Sigmoid colon (tissue), 7 donors: ENCODE measurements around the gene ABLIM3. TPM values are rescaled to one million over a fixed set of nuclear protein-coding genes. Genes with fewer than 3 reads are reported as not detected.
A peak's percentile ranks its signal among the peaks of the same experiment; 100 is the strongest.

ENCODE experiments used
- DNase-seq: peaks from one replicate; pipeline ENCODE4 v3.0.0-alpha.2; 2019
- H3K27ac ChIP-seq, 4 donors: fragments of 200-600 bp; sonication (generic); one replicate each; pipeline ENCODE4 v1.5.1; 2016 to 2019; ENCODE audit warnings: mild to moderate bottlenecking in 1 of 4
- H3K27me3 ChIP-seq, 3 donors: fragments of 200-600 bp; sonication (generic); one replicate each; pipeline ENCODE4 v1.5.1; 2019; ENCODE audit warnings: mild to moderate bottlenecking in 1 of 3
- H3K36me3 ChIP-seq, 4 donors: fragments of 200-600 bp; sonication (generic); one replicate each; pipeline ENCODE4 v1.5.1; 2016 to 2019
- H3K4me1 ChIP-seq, 4 donors: fragments of 200-600 bp; sonication (generic); one replicate each; pipeline ENCODE4 v1.5.1; 2017 to 2019
- H3K4me3 ChIP-seq, 4 donors: fragments of 200-600 bp; sonication (generic); one replicate each; pipeline ENCODE4 v1.5.1; 2017 to 2019; ENCODE audit warnings: mild to moderate bottlenecking in 2 of 4, moderate library complexity in 1 of 4
- H3K9me3 ChIP-seq, 4 donors: fragments of 200-600 bp in 3 of 4; sonication (generic) in 3 of 4; one replicate each; pipeline versions ENCODE4 v1.5.1 to v1.6.1; 2013 to 2019
- EP300 ChIP-seq, 4 donors: sonication (generic); formaldehyde crosslinking; IDR thresholded peaks; one replicate each; pipeline ENCODE4 v1.6.1; 2017; ENCODE audit warnings: antibody characterized with exemption in 4 of 4
- POLR2A ChIP-seq, 2 donors: fragments of 450-650 bp; IDR thresholded peaks; one replicate each; pipeline ENCODE4 v1.6.1; 2016; ENCODE audit warnings: antibody characterized with exemption in 2 of 2, mild to moderate bottlenecking in 2 of 2, moderate library complexity in 2 of 2
- POLR2AphosphoS5 ChIP-seq, 4 donors: sonication (generic); formaldehyde crosslinking; IDR thresholded peaks; one replicate each; pipeline ENCODE4 v1.6.1; 2017; ENCODE audit warnings: antibody characterized with exemption in 4 of 4
- WGBS, 2 donors: extraction: QIAGEN DNeasy Blood & Tissue Kit; methylation state at CpG; one replicate each; pipeline ENCODE4 v1.1.7; 2013; 5-methylcytosine and 5-hydroxymethylcytosine counted together
- intact Hi-C: fragments of 100-400 bp; cut with DNase I; formaldehyde crosslinking; loops from one replicate; pipeline ENCODE4 v1.15.1; 2023
- polyA plus RNA-seq, 3 donors: library from polyadenylated mRNA; stranded (reverse); fragments of 200-250 nt; gene quantifications; one replicate each; pipeline ENCODE4 v1.2.3, GENCODE V29; 2013
- total RNA-seq, 4 donors: library from RNA; depleted of rRNA; stranded (reverse); fragments of >200 nt; gene quantifications; one replicate each; pipeline ENCODE4 v1.1.0, GENCODE V29; 2016
- TF ChIP-seq, protein P1 (sequence below), 4 experiments: fragments of 450-650 bp in 3 of 4; fragments of 200-600 bp in 1 of 4; IDR thresholded peaks; one replicate each; pipeline ENCODE4 v1.5.1; 2016 to 2019; ENCODE audit warnings: antibody characterized with exemption in 4 of 4, mild to moderate bottlenecking in 3 of 4, moderate library complexity in 2 of 4
- donor health status: healthy with polysubstance abuse.
- donor health status: Bipolar disorder and iron deficiency.
- donor health status: healthy.

ABLIM3 gene
- total and polyA plus RNA-seq, 7 donors = 5.8 to 19.9 (median 11.4) TPM

- no peaks in the 10 kb centered on the region for H3K9me3 ChIP-seq
- no peaks in the 10 kb centered on the region for H3K27me3 ChIP-seq
- no peaks in the 10 kb centered on the region for H3K4me1 ChIP-seq
- no peak for DNase-seq
- TF ChIP-seq POLR2AphosphoS5 (IDR thresholded peaks at IDR 0.05) (no peak), POLR2A (IDR thresholded peaks at IDR 0.05) (no peak), EP300 (IDR thresholded peaks at IDR 0.05) (no peak)
- TF ChIP-seq, protein P1, sequence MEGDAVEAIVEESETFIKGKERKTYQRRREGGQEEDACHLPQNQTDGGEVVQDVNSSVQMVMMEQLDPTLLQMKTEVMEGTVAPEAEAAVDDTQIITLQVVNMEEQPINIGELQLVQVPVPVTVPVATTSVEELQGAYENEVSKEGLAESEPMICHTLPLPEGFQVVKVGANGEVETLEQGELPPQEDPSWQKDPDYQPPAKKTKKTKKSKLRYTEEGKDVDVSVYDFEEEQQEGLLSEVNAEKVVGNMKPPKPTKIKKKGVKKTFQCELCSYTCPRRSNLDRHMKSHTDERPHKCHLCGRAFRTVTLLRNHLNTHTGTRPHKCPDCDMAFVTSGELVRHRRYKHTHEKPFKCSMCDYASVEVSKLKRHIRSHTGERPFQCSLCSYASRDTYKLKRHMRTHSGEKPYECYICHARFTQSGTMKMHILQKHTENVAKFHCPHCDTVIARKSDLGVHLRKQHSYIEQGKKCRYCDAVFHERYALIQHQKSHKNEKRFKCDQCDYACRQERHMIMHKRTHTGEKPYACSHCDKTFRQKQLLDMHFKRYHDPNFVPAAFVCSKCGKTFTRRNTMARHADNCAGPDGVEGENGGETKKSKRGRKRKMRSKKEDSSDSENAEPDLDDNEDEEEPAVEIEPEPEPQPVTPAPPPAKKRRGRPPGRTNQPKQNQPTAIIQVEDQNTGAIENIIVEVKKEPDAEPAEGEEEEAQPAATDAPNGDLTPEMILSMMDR (IDR thresholded peaks at IDR 0.05) = no peak
- no peak overlapping the region for H3K27ac ChIP-seq
- intact Hi-C loops = no loop called here
- no peaks in the 10 kb centered on the region for H3K36me3 ChIP-seq
- no peak overlapping the region for H3K4me3 ChIP-seq
- WGBS, 2 donors = 79 to 82% methylated on average over 8 of the region's 8 CpGs
These were observed 160.6 kb downstream of the ABLIM3 start for GRCh38 chr5:149301744-149302380.

- TF ChIP-seq POLR2A (IDR thresholded peaks at IDR 0.05) (no peak), EP300 (IDR thresholded peaks at IDR 0.05) (no peak), POLR2AphosphoS5 (IDR thresholded peaks at IDR 0.05) (no peak)
- TF ChIP-seq, protein P1 (IDR thresholded peaks at IDR 0.05) = no peak
- H3K4me3 ChIP-seq = no peak overlapping the region
- H3K9me3 ChIP-seq = no peaks in the 10 kb centered on the region
- no peak for DNase-seq
- intact Hi-C loops = no loop called here
- WGBS, 2 donors = 89 to 92% methylated on average over 5 of the region's 5 CpGs
- H3K4me1 ChIP-seq = no peaks in the 10 kb centered on the region
- no peaks in the 10 kb centered on the region for H3K27me3 ChIP-seq
- no peaks in the 10 kb centered on the region for H3K36me3 ChIP-seq
- H3K27ac ChIP-seq = no peak overlapping the region
These were observed 161.3 kb downstream of the ABLIM3 start for GRCh38 chr5:149302641-149303040.

DNA sequence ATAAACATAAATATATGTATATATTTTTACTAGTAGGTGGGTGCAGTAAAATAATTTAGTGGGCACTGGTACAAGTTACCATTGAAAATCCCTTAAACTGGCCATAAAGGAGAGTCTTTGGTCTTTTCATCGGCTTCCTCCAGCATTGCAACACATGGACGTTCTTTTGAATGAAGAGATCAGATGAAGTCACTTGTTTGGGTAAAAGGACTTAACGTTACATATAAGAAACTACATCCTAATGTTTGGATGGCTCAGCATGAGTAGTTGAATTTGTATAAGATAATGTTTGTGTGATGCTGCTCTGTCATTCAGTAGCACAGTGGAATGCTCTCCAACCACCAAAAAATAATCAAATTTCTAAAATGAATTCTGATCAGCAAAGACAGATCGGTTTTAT lies 161.9 kb downstream of the ABLIM3 start:
- intact Hi-C loops = no loop called here
- TF ChIP-seq POLR2AphosphoS5 (IDR thresholded peaks at IDR 0.05) (no peak), POLR2A (IDR thresholded peaks at IDR 0.05) (no peak), EP300 (IDR thresholded peaks at IDR 0.05) (no peak)
- TF ChIP-seq, protein P1 (IDR thresholded peaks at IDR 0.05) = no peak
- H3K27me3 ChIP-seq = no peaks in the 10 kb centered on the region
- H3K4me3 ChIP-seq = no peak overlapping the region
- no peaks in the 10 kb centered on the region for H3K36me3 ChIP-seq
- DNase-seq = no peak
- H3K9me3 ChIP-seq = no peaks in the 10 kb centered on the region
- no peak overlapping the region for H3K27ac ChIP-seq
- H3K4me1 ChIP-seq = no peaks in the 10 kb centered on the region
- 80 to 89% methylated on average over 4 of the region's 4 CpGs for WGBS, 2 donors

GRCh38 chr5:149304195-149305078 lies 163.1 kb downstream of the ABLIM3 start:
- no peak for DNase-seq
- no peak overlapping the region for H3K4me3 ChIP-seq
- H3K36me3 ChIP-seq = no peaks in the 10 kb centered on the region
- WGBS, 2 donors = 81 to 84% methylated on average over 11 of the region's 11 CpGs
- no peaks in the 10 kb centered on the region for H3K4me1 ChIP-seq
- intact Hi-C loops = no loop called here
- peak overlapping the region in 1 of 4 donors; percentile 20 for H3K27ac ChIP-seq
- H3K27me3 ChIP-seq = no peaks in the 10 kb centered on the region
- no peak for TF ChIP-seq EP300 (IDR thresholded peaks at IDR 0.05)
- TF ChIP-seq POLR2A (IDR thresholded peaks at IDR 0.05) = no peak
- TF ChIP-seq, protein P1 (IDR thresholded peaks at IDR 0.05) = no peak
- TF ChIP-seq POLR2AphosphoS5 (IDR thresholded peaks at IDR 0.05) = no peak
- no peaks in the 10 kb centered on the region for H3K9me3 ChIP-seq
